22Rv1 (cell line): ENCODE results near the gene GJA8.

Experiments
- CTCF ChIP-seq: fragments of 450-650 bp; IDR thresholded peaks from 2 replicates; pipeline ENCODE4 v1.5.1; 2017; ENCODE audit warnings: mild to moderate bottlenecking
- ZFX ChIP-seq: fragments of 450-650 bp; IDR thresholded peaks from 2 replicates; pipeline ENCODE4 v1.6.1; 2017; ENCODE audit warnings: antibody characterized with exemption, borderline replicate concordance

- no peak for TF ChIP-seq CTCF
- TF ChIP-seq ZFX, result no peak
Observed at GRCh38 chr1:147895123-147895522, 7.5 kb upstream of the GJA8 start.
